ENCODE results near the gene KLHL25.

DNA sequence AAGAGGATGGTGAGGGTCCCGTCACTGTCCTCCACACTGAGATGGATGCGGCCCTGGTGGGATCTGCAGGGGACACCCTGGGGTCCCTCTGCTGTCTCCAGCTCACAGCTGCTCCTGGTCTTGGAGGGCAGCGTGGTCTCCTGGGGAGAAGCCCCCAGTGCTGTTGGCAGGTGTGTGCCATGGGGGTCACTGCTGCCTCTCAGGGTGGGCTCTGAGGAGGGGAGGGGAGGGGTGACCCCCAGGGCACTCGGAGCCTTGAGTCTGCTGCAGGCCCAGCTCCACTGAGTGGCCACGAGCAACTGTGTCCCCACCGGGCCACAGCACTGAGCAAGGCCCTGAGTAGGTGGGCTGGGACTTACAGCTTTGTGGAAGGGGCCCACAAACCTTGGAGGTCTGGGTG lies 34.7 kb downstream of the KLHL25 start:
- TF ChIP-seq CTCF (IDR thresholded peaks at IDR 0.05) (no peak), POLR2A (IDR thresholded peaks at IDR 0.05) (no peak)
